Activated naive CD8-positive, alpha-beta T cell treated with anti-CD3 and anti-CD28 coated beads, Interleukin-2, amount 50 U/mL, for 24 hours (primary cell): Measurements from ENCODE around the gene TEK.
A peak's percentile ranks its signal among the peaks of the same experiment; 100 is the strongest.
"Not testable (repeated sequence)": the region's sequence is repeated elsewhere in the genome, so short reads cannot be mapped to it uniquely, and the experiment has no call there.

Experiments used
- ATAC-seq: fragments of 150-1000 bp; cut with Tn5 transposase; one replicate; pipeline ENCODE4 v1.10.0; 2021
- DNase-seq: peaks from one replicate; pipeline ENCODE4 v3.0.0; 2021
- H3K27ac Mint-ChIP-seq: one replicate; pipeline ENCODE4 v1.8.0; 2021; ENCODE audit warnings: mild to moderate bottlenecking, mixed read lengths
- H3K27me3 Mint-ChIP-seq: one replicate; pipeline ENCODE4 v1.8.0; 2021; ENCODE audit warnings: mixed read lengths
- H3K36me3 Mint-ChIP-seq: one replicate; pipeline ENCODE4 v1.8.0; 2021; ENCODE audit warnings: low read depth, mixed read lengths
- H3K4me1 Mint-ChIP-seq: one replicate; pipeline ENCODE4 v1.8.0; 2021; ENCODE audit warnings: mixed read lengths
- H3K4me3 Mint-ChIP-seq: one replicate; pipeline ENCODE4 v1.8.0; 2021; ENCODE audit warnings: mild to moderate bottlenecking, moderate library complexity, mixed read lengths
- H3K9me3 Mint-ChIP-seq: one replicate; pipeline ENCODE4 v1.8.0; 2021; ENCODE audit warnings: mixed read lengths

The TEK gene

GRCh38 chr9:27108981-27109541 lies at the start of gene TEK:
Gene TEK (plus strand): TSS chr9:27109225. CDS start chr9:27109591, 366 bp downstream.
- no peaks in the 10 kb centered on the region for H3K4me1 Mint-ChIP-seq
- no peak for ATAC-seq

GRCh38 chr9:27059412-27059811 lies 49.6 kb upstream of the TEK start:
- Mint-ChIP-seq H3K9me3 (no peaks in the 10 kb centered on the region), H3K36me3 (peaks cover 8% of the 10 kb centered on the region), H3K4me1 (no peaks in the 10 kb centered on the region), H3K4me3 (no peak overlapping the region), H3K27ac (no peak overlapping the region), H3K27me3 (no peaks in the 10 kb centered on the region)
- DNase-seq, result no peak
- ATAC-seq, result no peak

More at GRCh38 chr9:27108981-27109541, at the start of gene TEK:
- Mint-ChIP-seq H3K27ac (no peak within 1 kb of the TSS), H3K9me3 (no peaks in the 10 kb centered on the region), H3K36me3 (no peaks in the 10 kb centered on the region), H3K4me3 (no peak within 1 kb of the TSS), H3K27me3 (peaks cover 3% of the 10 kb centered on the region)
- DNase-seq, result no peak

- no peak overlapping the region for H3K4me3 Mint-ChIP-seq
- no peak for DNase-seq
Measured at GRCh38 chr9:27059907-27060306, 49.1 kb upstream of the TEK start.

GRCh38 chr9:27065288-27065687 lies 43.7 kb upstream of the TEK start:
- no peaks in the 10 kb centered on the region for H3K9me3 Mint-ChIP-seq
- no peak for ATAC-seq

More at GRCh38 chr9:27059907-27060306, 49.1 kb upstream of the TEK start:
- H3K9me3 Mint-ChIP-seq, result no peaks in the 10 kb centered on the region
- no peaks in the 10 kb centered on the region for H3K27me3 Mint-ChIP-seq
- H3K4me1 Mint-ChIP-seq, result no peaks in the 10 kb centered on the region
- ATAC-seq, result no peak
- H3K27ac Mint-ChIP-seq, result no peak overlapping the region
- peaks cover 8% of the 10 kb centered on the region for H3K36me3 Mint-ChIP-seq

GRCh38 chr9:27073841-27074728 lies 34.9 kb upstream of the TEK start:
- Mint-ChIP-seq H3K9me3 (no peaks in the 10 kb centered on the region), H3K4me3 (no peak overlapping the region), H3K27ac (no peak overlapping the region), H3K4me1 (no peaks in the 10 kb centered on the region), H3K27me3 (no peaks in the 10 kb centered on the region), H3K36me3 (peaks cover 6% of the 10 kb centered on the region)
- ATAC-seq, result peak; percentile 20
- DNase-seq, result no peak

More at GRCh38 chr9:27065288-27065687, 43.7 kb upstream of the TEK start:
- DNase-seq, result no peak
- Mint-ChIP-seq H3K27ac (no peak overlapping the region), H3K4me3 (no peak overlapping the region), H3K27me3 (no peaks in the 10 kb centered on the region), H3K36me3 (peaks cover 6% of the 10 kb centered on the region), H3K4me1 (no peaks in the 10 kb centered on the region)

GRCh38 chr9:27078685-27079084 lies 30.3 kb upstream of the TEK start:
- DNase-seq, result no peak
- no peak overlapping the region for H3K27ac Mint-ChIP-seq
- H3K9me3 Mint-ChIP-seq, result no peaks in the 10 kb centered on the region

GRCh38 chr9:27085456-27085855 lies 23.6 kb upstream of the TEK start:
- Mint-ChIP-seq H3K9me3 (no peaks in the 10 kb centered on the region), H3K4me3 (no peak overlapping the region), H3K4me1 (no peaks in the 10 kb centered on the region), H3K27ac (no peak overlapping the region), H3K27me3 (no peaks in the 10 kb centered on the region), H3K36me3 (no peaks in the 10 kb centered on the region)
- DNase-seq (no peak), ATAC-seq (no peak)

More at GRCh38 chr9:27078685-27079084, 30.3 kb upstream of the TEK start:
- Mint-ChIP-seq H3K36me3 (peaks cover 2% of the 10 kb centered on the region), H3K27me3 (no peaks in the 10 kb centered on the region), H3K4me1 (no peaks in the 10 kb centered on the region), H3K4me3 (no peak overlapping the region)
- ATAC-seq, result no peak

GRCh38 chr9:27086818-27087680 lies 22.0 kb upstream of the TEK start:
- H3K27me3 Mint-ChIP-seq, result peaks cover 3% of the 10 kb centered on the region
- no peak for ATAC-seq
- DNase-seq, result no peak
- no peak overlapping the region for H3K4me3 Mint-ChIP-seq
- H3K36me3 Mint-ChIP-seq, result no peaks in the 10 kb centered on the region
- no peak overlapping the region for H3K27ac Mint-ChIP-seq
- H3K4me1 Mint-ChIP-seq, result no peaks in the 10 kb centered on the region
- H3K9me3 Mint-ChIP-seq, result no peaks in the 10 kb centered on the region

GRCh38 chr9:27088981-27089380 lies 20.0 kb upstream of the TEK start:
- no peaks in the 10 kb centered on the region for H3K36me3 Mint-ChIP-seq
- no peak overlapping the region for H3K4me3 Mint-ChIP-seq
- H3K27ac Mint-ChIP-seq, result no peak overlapping the region
- no peaks in the 10 kb centered on the region for H3K9me3 Mint-ChIP-seq
- H3K27me3 Mint-ChIP-seq, result peaks cover 5% of the 10 kb centered on the region
- ATAC-seq (no peak), DNase-seq (no peak)
- peaks cover 2% of the 10 kb centered on the region for H3K4me1 Mint-ChIP-seq

GRCh38 chr9:27089706-27090105 lies 19.3 kb upstream of the TEK start:
- no peak overlapping the region for H3K27ac Mint-ChIP-seq
- H3K4me3 Mint-ChIP-seq, result no peak overlapping the region
- H3K27me3 Mint-ChIP-seq, result peaks cover 9% of the 10 kb centered on the region
- no peaks in the 10 kb centered on the region for H3K36me3 Mint-ChIP-seq
- peaks cover 2% of the 10 kb centered on the region for H3K4me1 Mint-ChIP-seq
- ATAC-seq (no peak), DNase-seq (no peak)
- no peaks in the 10 kb centered on the region for H3K9me3 Mint-ChIP-seq

GRCh38 chr9:27090231-27090630 lies 18.8 kb upstream of the TEK start:
- DNase-seq, result no peak
- H3K9me3 Mint-ChIP-seq, result no peaks in the 10 kb centered on the region
- no peak for ATAC-seq
- no peak overlapping the region for H3K27ac Mint-ChIP-seq
- H3K4me1 Mint-ChIP-seq, result peaks cover 2% of the 10 kb centered on the region
- no peak overlapping the region for H3K4me3 Mint-ChIP-seq
- peaks cover 11% of the 10 kb centered on the region for H3K27me3 Mint-ChIP-seq
- H3K36me3 Mint-ChIP-seq, result no peaks in the 10 kb centered on the region

- peaks cover 2% of the 10 kb centered on the region for H3K4me1 Mint-ChIP-seq
- no peak for DNase-seq
- H3K27me3 Mint-ChIP-seq, result peaks cover 14% of the 10 kb centered on the region
- no peaks in the 10 kb centered on the region for H3K9me3 Mint-ChIP-seq
- ATAC-seq, result no peak
- no peak overlapping the region for H3K27ac Mint-ChIP-seq
- H3K4me3 Mint-ChIP-seq, result no peak overlapping the region
- H3K36me3 Mint-ChIP-seq, result no peaks in the 10 kb centered on the region
Measured at GRCh38 chr9:27090711-27091110, 18.3 kb upstream of the TEK start.

- not testable (repeated sequence) for H3K27ac Mint-ChIP-seq, H3K36me3 Mint-ChIP-seq, ATAC-seq, H3K4me3 Mint-ChIP-seq, H3K9me3 Mint-ChIP-seq, DNase-seq, H3K4me1 Mint-ChIP-seq
- H3K27me3 Mint-ChIP-seq, result peaks cover 15% of the 10 kb centered on the region
Measured at GRCh38 chr9:27092496-27092895, 16.5 kb upstream of the TEK start.

- peaks cover 15% of the 10 kb centered on the region for H3K27me3 Mint-ChIP-seq
- H3K9me3 Mint-ChIP-seq, DNase-seq, H3K4me1 Mint-ChIP-seq, H3K27ac Mint-ChIP-seq, H3K36me3 Mint-ChIP-seq, H3K4me3 Mint-ChIP-seq, ATAC-seq: not testable (repeated sequence)
Measured at GRCh38 chr9:27093384-27094067, 15.5 kb upstream of the TEK start.
